Measurements from ENCODE around the gene ATP6V0A4. TPM values are rescaled to one million over a fixed set of nuclear protein-coding genes. Genes with fewer than 3 reads are reported as not detected.

The ATP6V0A4 gene
- total RNA-seq: not detected
- long read RNA-seq: 0 reads

DNA sequence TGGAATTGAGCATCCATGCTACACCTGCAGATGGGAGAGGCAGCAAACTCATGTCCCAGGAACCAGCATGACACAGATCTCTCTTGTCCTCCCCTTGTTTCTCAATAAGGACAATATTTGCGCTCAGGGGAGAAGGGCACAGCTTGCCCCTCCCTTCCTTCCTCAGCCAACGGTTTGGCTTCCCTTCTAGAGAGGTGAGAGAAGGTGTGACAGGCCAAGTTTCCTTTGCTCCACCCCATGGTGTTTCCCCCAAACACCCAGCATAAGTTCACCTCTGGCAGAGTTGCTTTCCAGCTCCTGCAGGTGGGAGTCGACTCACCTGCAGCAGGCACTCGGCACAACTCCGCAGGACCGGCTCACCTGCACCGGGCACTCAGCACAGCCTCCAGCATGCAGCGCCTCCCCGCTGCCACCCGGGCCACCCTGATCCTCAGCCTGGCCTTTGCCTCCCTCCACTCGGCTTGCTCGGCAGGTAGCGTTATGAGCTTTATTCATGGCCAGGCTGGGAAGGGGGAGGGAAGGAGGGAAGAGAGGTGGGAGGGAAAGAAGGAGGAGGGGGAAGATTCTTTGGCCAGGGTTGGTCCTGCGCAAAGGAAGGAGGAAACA lies at the start of gene ATP6V0A4, which contains the start of gene TMEM213:
Gene ATP6V0A4 (minus strand): TSS at position 482 of the 606 bp plus-strand sequence. CDS start 26,949 bp downstream, outside the sequence.
Gene TMEM213 (plus strand): TSS at position 280 of the 606 bp plus-strand sequence. CDS start 111 bp downstream, at position 391.
- intact Hi-C loops (cut with DNase I): no loop called here
- no peak for DNase-seq
- ATAC-seq: no peak

DNA sequence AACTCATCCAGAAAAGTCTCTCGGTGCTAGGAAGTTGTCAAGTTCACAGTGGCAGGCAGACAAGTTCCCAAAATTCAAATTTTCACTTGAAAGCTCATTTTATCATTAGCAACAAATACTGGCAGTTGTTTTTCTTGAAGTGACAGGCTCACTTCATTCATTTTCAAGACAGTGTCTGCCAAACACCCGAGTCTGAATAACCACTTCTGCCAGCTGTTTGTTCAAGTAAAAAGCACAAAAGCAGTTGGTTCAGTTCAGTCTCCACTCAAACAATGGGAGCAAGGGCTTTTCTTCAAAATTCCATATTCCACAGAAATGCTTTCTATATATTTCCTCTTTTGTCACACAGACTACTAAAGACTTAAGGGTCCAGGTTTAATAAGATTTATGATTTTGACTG lies 47.7 kb upstream of the ATP6V0A4 start:
- intact Hi-C loops (cut with DNase I): no loop called here
- DNase-seq (no peak), ATAC-seq (no peak)

DNA sequence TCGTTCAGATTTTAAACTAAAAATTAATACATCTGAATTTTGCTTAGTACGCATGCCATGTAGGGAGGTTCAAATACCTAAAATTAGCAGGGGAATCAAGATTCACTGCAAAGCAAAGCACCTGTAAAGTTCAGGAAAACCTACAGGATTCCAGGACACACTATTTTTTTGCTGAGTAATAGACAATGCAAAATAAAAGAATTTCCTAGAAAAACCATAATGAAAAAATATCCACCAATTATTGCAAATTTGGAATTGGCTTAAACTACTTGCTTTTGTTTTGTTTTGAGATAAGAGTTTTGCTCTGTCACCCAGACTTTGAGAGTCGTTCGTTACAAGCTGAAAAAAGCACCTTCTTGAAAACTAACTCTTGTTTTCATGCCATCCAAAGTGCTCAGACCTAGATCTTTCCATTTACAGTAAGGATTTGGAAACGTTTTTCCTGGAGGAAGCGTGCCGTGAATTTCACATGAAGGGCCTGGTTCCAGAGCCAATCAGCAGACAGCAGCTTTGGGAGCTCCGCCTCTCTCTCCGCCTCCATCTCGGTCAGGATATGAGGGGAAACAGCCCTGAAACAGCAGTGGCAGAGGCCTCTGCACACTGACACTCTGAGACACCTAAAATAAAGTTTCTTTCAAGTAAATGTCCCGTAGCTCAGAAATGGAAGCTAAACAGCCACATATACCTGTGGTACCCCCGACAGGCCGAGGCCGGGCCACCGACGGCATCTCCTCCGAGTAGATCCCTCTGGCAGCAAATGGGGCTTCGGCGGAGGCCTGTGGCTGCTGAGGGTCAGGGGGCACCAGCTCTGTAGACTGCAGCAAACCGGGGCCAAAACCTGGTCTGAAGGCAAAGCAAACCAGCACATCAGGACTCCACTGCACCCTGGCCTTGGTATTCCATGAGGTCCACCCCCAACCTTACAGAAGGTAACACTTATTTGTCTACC lies 45.9 kb upstream of the ATP6V0A4 start:
- ATAC-seq (no peak), DNase-seq (no peak)
- intact Hi-C loops (cut with DNase I): no loop called here

GRCh38 chr7:138842111-138842510 lies 44.1 kb upstream of the ATP6V0A4 start:
- intact Hi-C loops (cut with DNase I): no loop called here
- ATAC-seq (no peak), DNase-seq (no peak)

DNA sequence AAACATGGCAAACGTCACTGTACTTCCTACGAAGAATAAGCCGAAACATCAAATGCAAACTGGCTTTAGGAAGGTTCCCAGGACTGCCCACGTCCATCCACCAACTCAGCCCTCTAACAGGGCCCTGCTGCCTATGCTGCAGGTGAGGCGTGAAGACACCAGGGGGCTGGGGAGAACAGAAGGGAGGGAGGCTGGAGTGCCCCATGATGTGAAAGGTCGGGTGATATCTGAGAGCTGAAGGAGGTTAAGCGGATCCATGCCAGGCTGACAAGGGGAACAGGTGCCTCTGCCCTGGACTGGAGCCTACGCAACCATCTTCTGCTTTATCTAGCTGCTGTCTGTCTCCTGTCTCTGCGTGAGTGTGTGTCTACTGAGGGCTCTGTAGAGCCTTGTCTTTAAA lies 40.2 kb upstream of the ATP6V0A4 start:
- intact Hi-C loops (cut with DNase I): no loop called here
- ATAC-seq: no peak
- DNase-seq: no peak

GRCh38 chr7:138837627-138838026 lies 39.6 kb upstream of the ATP6V0A4 start:
- DNase-seq: peak; percentile 62

GRCh38 chr7:138835087-138835486 lies 37.1 kb upstream of the ATP6V0A4 start:
- ATAC-seq (no peak), DNase-seq (no peak)
- intact Hi-C loops (cut with DNase I): no loop called here

More at GRCh38 chr7:138837627-138838026, 39.6 kb upstream of the ATP6V0A4 start:
- peak in 1 of 2 donors; percentile 53 for ATAC-seq
- intact Hi-C loops (cut with DNase I): no loop called here

GRCh38 chr7:138834583-138834982 lies 36.6 kb upstream of the ATP6V0A4 start:
- no peak for ATAC-seq
- intact Hi-C loops (cut with DNase I): no loop called here
- DNase-seq: no peak

- no peak for ATAC-seq
- no peak for DNase-seq
- intact Hi-C loops (cut with DNase I): no loop called here
Observed at GRCh38 chr7:138833596-138833995, 35.6 kb upstream of the ATP6V0A4 start.

- intact Hi-C loops (cut with DNase I): no loop called here
- ATAC-seq (no peak), DNase-seq (no peak)
Observed at GRCh38 chr7:138832966-138833365, 35.0 kb upstream of the ATP6V0A4 start.

GRCh38 chr7:138829335-138829734 lies 31.3 kb upstream of the ATP6V0A4 start:
- DNase-seq (no peak), ATAC-seq (no peak)
- intact Hi-C loops (cut with DNase I): no loop called here

DNA sequence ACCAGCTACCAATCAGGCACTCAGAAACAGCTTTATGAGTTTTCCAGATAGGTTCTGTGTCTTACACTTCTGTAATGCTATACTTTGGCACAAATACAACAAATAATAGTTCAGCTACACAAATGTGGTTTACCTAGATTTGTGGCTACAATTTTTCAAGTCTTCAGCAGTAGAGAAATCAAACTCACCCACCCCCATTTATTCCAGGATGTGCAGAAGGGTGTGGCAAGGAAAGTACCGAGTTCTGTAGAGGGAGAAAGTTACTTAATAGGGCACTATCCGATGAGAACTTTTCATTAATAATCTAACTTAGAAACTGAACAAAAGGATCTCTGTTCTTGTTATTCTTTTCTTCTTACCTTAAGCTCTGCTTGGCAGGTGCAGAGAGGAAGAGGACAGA lies 30.3 kb upstream of the ATP6V0A4 start:
- DNase-seq: no peak
- ATAC-seq: no peak
- intact Hi-C loops (cut with DNase I): no loop called here

DNA sequence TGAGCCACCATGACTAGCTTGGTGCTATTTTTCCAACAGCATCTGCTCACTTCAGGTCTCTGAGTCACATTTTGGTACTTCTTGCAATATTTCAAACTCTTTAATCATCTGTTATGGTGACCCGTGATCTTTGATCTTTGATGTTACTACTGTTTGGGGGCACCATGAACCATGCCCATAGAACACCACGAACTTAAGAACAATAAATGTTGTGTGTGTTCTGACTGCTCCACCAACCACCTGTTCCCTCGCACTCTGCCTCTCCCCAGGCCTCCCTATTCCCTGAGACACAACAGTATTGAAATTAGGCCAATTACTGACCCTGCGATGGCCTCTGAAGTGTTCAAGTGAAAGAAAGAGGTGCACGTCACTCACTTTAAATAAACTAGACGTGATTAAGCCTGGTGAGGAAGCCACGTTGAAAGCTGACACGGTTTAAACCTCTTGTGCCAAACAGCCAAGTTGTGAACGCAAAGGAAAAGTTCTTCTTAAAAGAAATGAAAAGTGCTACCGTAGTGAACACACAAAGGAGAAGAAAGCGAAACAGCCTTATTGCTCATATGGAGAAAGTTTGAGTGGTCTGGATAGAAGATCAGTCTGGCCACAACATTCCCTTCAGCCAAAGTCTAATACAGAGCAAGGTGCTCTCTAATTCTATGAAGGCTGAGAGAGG lies 27.2 kb upstream of the ATP6V0A4 start:
- intact Hi-C loops (cut with DNase I): no loop called here
- ATAC-seq (no peak), DNase-seq (no peak)

DNA sequence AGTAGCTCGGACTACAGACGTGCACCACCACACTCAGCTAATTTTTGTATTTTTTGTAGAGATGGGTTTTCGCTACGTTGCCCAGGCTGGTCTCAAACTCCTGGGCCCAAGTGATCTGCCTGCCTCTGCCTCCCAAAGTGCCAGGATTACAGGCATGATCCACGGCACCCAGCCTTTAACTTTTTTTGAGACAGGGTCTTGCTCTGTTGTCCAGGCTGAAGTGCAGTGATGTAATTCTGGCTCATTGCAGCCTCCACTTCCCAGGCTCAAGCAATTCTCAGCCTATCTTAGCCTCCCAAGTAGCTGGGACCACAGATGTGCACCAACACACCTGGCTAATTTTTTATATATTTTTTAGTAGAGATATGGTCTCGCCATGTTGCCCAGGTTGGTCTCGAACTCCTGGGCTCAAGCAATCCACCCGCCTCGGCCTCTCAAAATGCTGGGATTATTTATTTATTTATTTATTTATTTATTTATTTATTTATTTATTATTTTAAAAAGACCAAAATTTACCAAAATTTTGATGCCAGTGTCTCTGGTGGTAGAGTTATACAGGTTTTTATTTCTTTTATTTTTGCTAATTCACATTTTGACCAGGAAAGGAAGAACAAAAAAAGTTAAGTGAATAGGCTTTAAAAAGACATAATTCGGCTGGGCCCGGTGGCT lies 25.0 kb upstream of the ATP6V0A4 start:
- DNase-seq: no peak
- no peak for ATAC-seq
- intact Hi-C loops (cut with DNase I): no loop called here

DNA sequence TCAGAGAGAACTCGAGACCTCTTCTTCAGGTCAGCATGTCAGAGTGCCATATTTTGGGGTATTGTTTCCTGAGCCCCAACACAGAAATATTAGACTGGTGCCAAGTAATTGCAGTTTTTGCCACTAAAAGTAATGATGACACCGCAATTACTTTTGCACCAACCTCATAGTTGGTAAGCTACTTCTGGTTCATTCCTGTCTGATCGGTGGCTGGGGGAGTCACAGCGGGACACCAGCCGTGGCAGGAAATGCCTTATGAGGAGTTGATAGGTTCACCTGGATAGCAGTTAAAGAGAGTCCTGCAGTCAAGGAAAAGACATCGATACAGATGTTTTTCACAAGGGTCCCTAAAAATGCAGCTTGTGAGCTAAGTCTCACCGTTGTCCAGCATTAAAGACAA lies 23.9 kb upstream of the ATP6V0A4 start:
- ATAC-seq: no peak
- intact Hi-C loops (cut with DNase I): no loop called here
- DNase-seq: no peak

GRCh38 chr7:138819625-138820024 lies 21.6 kb upstream of the ATP6V0A4 start:
- DNase-seq (no peak), ATAC-seq (no peak)
- intact Hi-C loops (cut with DNase I): no loop called here

DNA sequence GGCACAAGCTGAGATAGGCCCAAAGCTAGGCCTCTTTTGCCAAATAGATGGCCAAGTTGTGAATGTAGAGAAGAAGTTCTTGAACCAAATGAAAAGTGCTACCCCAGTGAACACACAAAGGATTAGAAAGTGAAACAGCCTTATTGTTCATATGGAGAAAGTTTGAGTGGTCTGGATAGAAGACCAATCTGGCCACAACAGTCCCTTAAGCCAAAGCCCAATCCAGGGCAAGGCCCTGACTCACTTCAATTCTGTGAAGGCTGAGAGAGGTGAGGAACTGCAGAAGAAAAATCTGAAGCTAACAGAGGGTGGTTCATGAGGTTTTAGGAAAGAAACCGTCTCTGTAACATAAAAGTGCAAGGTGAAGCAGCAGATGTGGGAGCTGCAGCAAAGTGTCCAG lies 18.7 kb upstream of the ATP6V0A4 start:
- DNase-seq (no peak), ATAC-seq (no peak)
- intact Hi-C loops (cut with DNase I): no loop called here

GRCh38 chr7:138814816-138815332 lies 16.9 kb upstream of the ATP6V0A4 start:
- intact Hi-C loops (cut with DNase I): no loop called here
- DNase-seq: no peak
- no peak for ATAC-seq

DNA sequence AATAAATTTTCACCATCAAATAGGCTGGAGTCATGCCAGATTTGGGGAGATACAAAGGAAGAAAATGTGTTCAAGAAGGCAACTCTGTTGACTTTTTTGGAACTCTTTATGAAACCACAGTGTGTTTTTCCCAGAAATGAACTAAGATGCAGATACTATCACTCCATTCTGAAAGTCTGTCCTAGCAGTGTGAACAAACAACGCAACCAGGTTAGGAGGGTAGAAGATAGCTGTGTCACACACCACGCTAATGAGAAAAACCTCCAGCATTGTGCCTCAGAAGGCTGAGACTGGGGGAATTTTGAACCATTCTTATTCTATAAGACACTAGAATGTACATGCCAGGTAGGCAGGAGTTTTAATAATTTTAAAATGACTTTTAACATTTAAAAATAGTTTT lies 15.9 kb upstream of the ATP6V0A4 start:
- no peak for ATAC-seq
- intact Hi-C loops (cut with DNase I): no loop called here
- DNase-seq: no peak
